DND-41 (cell line): Measurements from ENCODE around the gene PITPNC1.

Experiments
- ATAC-seq: fragments of 200-7000 bp; cut with Tn5 transposase; 3 replicates; pipeline ENCODE4 v1.9.1; 2021; ENCODE audit warnings: low read depth; ENCODE audit not compliant: insufficient read depth
- DNase-seq: peaks from one replicate; pipeline ENCODE4 v3.0.0-alpha.2; 2020
- H2AFZ ChIP-seq: 2 replicates; pipeline ENCODE4 v1.6.0; 2012; ENCODE audit warnings: low read depth, low read length
- H3K27ac ChIP-seq: 2 replicates; pipeline ENCODE4 v1.5.1; 2012; ENCODE audit warnings: low read length, inconsistent platforms
- H3K27me3 ChIP-seq: fragments of 200-600 bp; sonication (generic); 2 replicates; pipeline ENCODE4 v1.6.0; 2012; ENCODE audit warnings: low read length, mild to moderate bottlenecking, inconsistent platforms; ENCODE audit not compliant: insufficient read depth, poor library complexity
- H3K36me3 ChIP-seq: 2 replicates; pipeline ENCODE4 v1.5.1; 2012; ENCODE audit warnings: low read length, inconsistent platforms; ENCODE audit not compliant: insufficient read depth
- H3K4me1 ChIP-seq: 2 replicates; pipeline ENCODE4 v1.5.1; 2012; ENCODE audit warnings: mild to moderate bottlenecking, low read length; ENCODE audit not compliant: insufficient read depth
- H3K4me2 ChIP-seq: 2 replicates; pipeline ENCODE4 v1.6.0; 2012; ENCODE audit warnings: mild to moderate bottlenecking, moderate library complexity, low read length, inconsistent platforms; ENCODE audit not compliant: insufficient read depth
- H3K4me3 ChIP-seq, 2 experiments: fragments of 200-600 bp in 1 of 2; shearing (Covaris generic) in 1 of 2; 2 replicates each; pipeline ENCODE4 v1.5.1; 2012 to 2016; ENCODE audit warnings: inconsistent platforms in 2 of 2, low read length in 2 of 2, mild to moderate bottlenecking in 2 of 2, low read depth in 1 of 2, moderate library complexity in 1 of 2
- H3K79me2 ChIP-seq: 2 replicates; pipeline ENCODE4 v1.6.0; 2012; ENCODE audit warnings: low read length, inconsistent platforms; ENCODE audit not compliant: insufficient read depth
- H3K9ac ChIP-seq: 2 replicates; pipeline ENCODE4 v1.6.0; 2012; ENCODE audit warnings: low read depth, mild to moderate bottlenecking, inconsistent platforms, low read length, moderate library complexity
- H3K9me3 ChIP-seq: 2 replicates; pipeline ENCODE4 v1.5.1; 2012; ENCODE audit warnings: low read length, moderate library complexity, mild to moderate bottlenecking, inconsistent platforms; ENCODE audit not compliant: insufficient read depth, severe bottlenecking
- H4K20me1 ChIP-seq: 2 replicates; pipeline ENCODE4 v1.6.0; 2012; ENCODE audit warnings: low read length; ENCODE audit not compliant: insufficient read depth
- CTCF ChIP-seq: IDR thresholded peaks from 2 replicates; pipeline ENCODE4 v1.5.1; 2012; ENCODE audit warnings: borderline replicate concordance, low read length, moderate library complexity, mild to moderate bottlenecking; ENCODE audit not compliant: poor library complexity, severe bottlenecking; ENCODE audit errors: extremely low read depth
- EZH2 ChIP-seq: IDR thresholded peaks from 3 replicates; pipeline ENCODE4 v1.6.1; 2012; ENCODE audit warnings: borderline replicate concordance, low read depth, mild to moderate bottlenecking, moderate library complexity, low read length, inconsistent platforms; ENCODE audit not compliant: severe bottlenecking

PITPNC1 gene

DNA sequence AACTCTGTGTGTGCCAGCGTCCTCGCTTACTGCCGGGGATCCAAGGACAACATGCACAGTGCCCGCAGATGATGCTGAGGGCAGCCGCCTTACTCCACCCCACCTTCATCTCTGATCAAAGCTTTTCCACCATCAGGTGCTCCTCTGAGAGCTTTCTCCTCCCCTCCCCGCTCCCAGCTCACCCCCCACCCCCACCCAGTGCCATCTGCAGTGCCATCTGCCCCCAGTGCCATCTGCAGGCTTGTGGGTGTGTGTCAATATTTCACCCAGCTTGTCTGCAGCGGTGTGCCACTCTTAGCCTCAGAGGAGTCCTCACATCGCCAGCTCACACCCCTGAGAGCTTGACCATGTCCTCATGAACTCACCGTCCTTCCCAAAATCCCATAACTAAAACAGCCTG is 242.5 kb downstream of the PITPNC1 start:
- Histone ChIP-seq H3K4me1 (no peaks in the 10 kb centered on the region), H3K79me2 (no peaks in the 10 kb centered on the region), H2AFZ (no peak overlapping the region), H3K4me2 (no peak overlapping the region), H3K4me3 (no peak overlapping the region), H3K36me3 (no peaks in the 10 kb centered on the region), H3K27ac (no peak overlapping the region), H3K9me3 (no peaks in the 10 kb centered on the region), H3K9ac (no peak overlapping the region), H3K27me3 (no peaks in the 10 kb centered on the region), H4K20me1 (no peaks in the 10 kb centered on the region)
- TF ChIP-seq CTCF (no peak), EZH2 (no peak)
- peak; percentile 5 for DNase-seq
- no peak for ATAC-seq

- no peaks in the 10 kb centered on the region for H3K4me1 ChIP-seq
- H2AFZ ChIP-seq, result no peak overlapping the region
- no peak overlapping the region for H3K4me2 ChIP-seq
- no peak overlapping the region for H3K27ac ChIP-seq
- TF ChIP-seq EZH2, result no peak
- TF ChIP-seq CTCF, result no peak
- no peaks in the 10 kb centered on the region for H3K9me3 ChIP-seq
- no peaks in the 10 kb centered on the region for H3K27me3 ChIP-seq
- no peaks in the 10 kb centered on the region for H3K36me3 ChIP-seq
- no peak overlapping the region for H3K9ac ChIP-seq
- ATAC-seq (no peak), DNase-seq (no peak)
- no peak overlapping the region for H3K4me3 ChIP-seq
- no peaks in the 10 kb centered on the region for H3K79me2 ChIP-seq
- no peaks in the 10 kb centered on the region for H4K20me1 ChIP-seq
Observed at GRCh38 chr17:67620088-67620487, 243.0 kb downstream of the PITPNC1 start.

GRCh38 chr17:67620636-67621035 is 243.6 kb downstream of the PITPNC1 start:
- TF ChIP-seq CTCF (no peak), EZH2 (no peak)
- ATAC-seq, result no peak
- no peaks in the 10 kb centered on the region for H3K4me1 ChIP-seq

DNA sequence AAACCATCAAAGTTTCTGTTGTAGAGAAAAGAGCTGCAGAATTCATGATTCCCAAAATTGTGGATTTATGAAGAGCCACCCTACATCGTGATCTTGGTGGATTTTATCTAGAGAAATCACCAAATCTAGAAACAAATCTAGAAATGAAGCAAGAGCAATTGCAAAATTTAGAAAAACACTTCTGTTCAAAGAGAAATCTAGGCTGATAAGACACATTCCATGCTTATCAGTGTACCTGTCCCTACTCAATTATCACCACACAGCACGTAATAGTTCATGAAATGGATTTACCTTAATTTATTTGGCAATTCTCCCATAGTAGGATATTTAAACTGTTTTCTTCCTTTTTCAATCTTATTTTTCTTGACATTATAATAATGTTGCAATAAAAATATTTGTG is 246.7 kb downstream of the PITPNC1 start:
- Histone ChIP-seq H3K4me2 (no peak overlapping the region), H3K36me3 (no peaks in the 10 kb centered on the region), H4K20me1 (no peaks in the 10 kb centered on the region), H3K4me1 (no peaks in the 10 kb centered on the region), H3K27ac (no peak overlapping the region), H3K4me3 (no peak overlapping the region), H3K9ac (no peak overlapping the region), H3K79me2 (no peaks in the 10 kb centered on the region), H3K9me3 (no peaks in the 10 kb centered on the region), H2AFZ (no peak overlapping the region), H3K27me3 (no peaks in the 10 kb centered on the region)
- TF ChIP-seq EZH2, result no peak
- no peak for TF ChIP-seq CTCF
- ATAC-seq, result no peak
- no peak for DNase-seq

More at GRCh38 chr17:67620636-67621035, 243.6 kb downstream of the PITPNC1 start:
- H3K27me3 ChIP-seq, result no peaks in the 10 kb centered on the region
- H3K9me3 ChIP-seq, result no peaks in the 10 kb centered on the region
- DNase-seq, result no peak
- H4K20me1 ChIP-seq, result no peaks in the 10 kb centered on the region
- no peak overlapping the region for H3K9ac ChIP-seq
- no peak overlapping the region for H3K27ac ChIP-seq
- H3K4me2 ChIP-seq, result no peak overlapping the region
- H3K36me3 ChIP-seq, result no peaks in the 10 kb centered on the region
- H3K79me2 ChIP-seq, result no peaks in the 10 kb centered on the region
- no peak overlapping the region for H2AFZ ChIP-seq
- no peak overlapping the region for H3K4me3 ChIP-seq
